Cardiac fibroblast (primary cell): ENCODE results near the gene WDR6.

Source experiments
- DNase-seq, 2 donors: peaks; one replicate each; pipeline versions ENCODE4 v3.0.0 to v3.0.0-alpha.2; 2010; ENCODE audit warnings: low read depth in 2 of 2
- H3K4me3 ChIP-seq, 2 donors: replicated peaks in 1 of 2; 1 replicate in 1 of 2; 2 replicates in 1 of 2; pipeline ENCODE4 v1.5.1; 2011; ENCODE audit warnings: low read depth in 2 of 2, low read length in 2 of 2, mild to moderate bottlenecking in 2 of 2, moderate library complexity in 1 of 2
- CTCF ChIP-seq: IDR thresholded peaks from one replicate; pipeline ENCODE4 v1.5.1; 2011; ENCODE audit warnings: low read depth, mild to moderate bottlenecking, low read length, inconsistent platforms

The WDR6 gene

GRCh38 chr3:49053543-49053942, 46.4 kb downstream of the WDR6 start:
- no peak for TF ChIP-seq CTCF
- H3K4me3 ChIP-seq: no peak overlapping the region
- DNase-seq: no peak

GRCh38 chr3:49054344-49054862, 47.2 kb downstream of the WDR6 start:
- H3K4me3 ChIP-seq: no peak overlapping the region
- no peak for TF ChIP-seq CTCF
- no peak for DNase-seq

- no peak for DNase-seq
- no peak overlapping the region for H3K4me3 ChIP-seq
- no peak for TF ChIP-seq CTCF
Observed at GRCh38 chr3:49057268-49057667, 50.1 kb downstream of the WDR6 start.

GRCh38 chr3:49058011-49058410, 50.8 kb downstream of the WDR6 start:
- no peak for DNase-seq
- no peak for TF ChIP-seq CTCF
- H3K4me3 ChIP-seq: no peak overlapping the region
